ENCODE results near the gene GRAMD2A. TPM values are rescaled to one million over a fixed set of nuclear protein-coding genes. Genes with fewer than 3 reads are reported as not detected.

The GRAMD2A gene
- total and polyA plus RNA-seq, 8 donors: 0.19 to 0.28 TPM; not detected in 6

DNA sequence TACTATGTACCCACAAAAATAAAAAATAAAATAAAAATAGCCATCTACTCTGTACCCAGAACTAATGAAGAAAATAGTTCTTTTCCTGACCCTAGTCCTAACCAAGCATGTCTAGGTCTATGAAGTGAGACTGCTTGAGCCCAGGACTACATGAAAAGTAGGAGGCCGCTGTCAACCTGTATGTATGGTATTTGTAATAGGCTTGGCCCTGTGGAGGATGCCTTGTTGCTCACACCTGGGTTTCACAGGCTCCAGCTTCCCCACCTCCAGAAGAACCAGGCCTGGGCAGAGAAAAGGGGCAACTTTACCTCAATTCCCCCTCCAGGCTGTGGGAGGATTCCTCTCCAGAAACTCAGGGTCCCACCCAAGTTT is 40.3 kb upstream of the GRAMD2A start:
- H3K4me3 ChIP-seq: no peak overlapping the region
- intact Hi-C loops (cut with DNase I): no loop called here
- TF ChIP-seq, protein P1, sequence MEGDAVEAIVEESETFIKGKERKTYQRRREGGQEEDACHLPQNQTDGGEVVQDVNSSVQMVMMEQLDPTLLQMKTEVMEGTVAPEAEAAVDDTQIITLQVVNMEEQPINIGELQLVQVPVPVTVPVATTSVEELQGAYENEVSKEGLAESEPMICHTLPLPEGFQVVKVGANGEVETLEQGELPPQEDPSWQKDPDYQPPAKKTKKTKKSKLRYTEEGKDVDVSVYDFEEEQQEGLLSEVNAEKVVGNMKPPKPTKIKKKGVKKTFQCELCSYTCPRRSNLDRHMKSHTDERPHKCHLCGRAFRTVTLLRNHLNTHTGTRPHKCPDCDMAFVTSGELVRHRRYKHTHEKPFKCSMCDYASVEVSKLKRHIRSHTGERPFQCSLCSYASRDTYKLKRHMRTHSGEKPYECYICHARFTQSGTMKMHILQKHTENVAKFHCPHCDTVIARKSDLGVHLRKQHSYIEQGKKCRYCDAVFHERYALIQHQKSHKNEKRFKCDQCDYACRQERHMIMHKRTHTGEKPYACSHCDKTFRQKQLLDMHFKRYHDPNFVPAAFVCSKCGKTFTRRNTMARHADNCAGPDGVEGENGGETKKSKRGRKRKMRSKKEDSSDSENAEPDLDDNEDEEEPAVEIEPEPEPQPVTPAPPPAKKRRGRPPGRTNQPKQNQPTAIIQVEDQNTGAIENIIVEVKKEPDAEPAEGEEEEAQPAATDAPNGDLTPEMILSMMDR (IDR thresholded peaks at IDR 0.05): no peak
- no peaks in the 10 kb centered on the region for H3K9me3 ChIP-seq
- no peak for FAIRE-seq
- peaks cover under 1 to 2% (median 1%) of the 10 kb centered on the region in 3 donors for H3K4me1 ChIP-seq
- no peaks in the 10 kb centered on the region for H3K27me3 ChIP-seq
- H3K36me3 ChIP-seq: peaks cover 0 to 23% (median 0%) of the 10 kb centered on the region in 3 donors
- 96% methylated on average over 1 of the region's 1 CpG for WGBS, 2 donors
- no peak for ATAC-seq
- peak overlapping the region in 1 of 4 donors; percentile 28 for H3K27ac ChIP-seq
- DNase-seq: no peak

DNA sequence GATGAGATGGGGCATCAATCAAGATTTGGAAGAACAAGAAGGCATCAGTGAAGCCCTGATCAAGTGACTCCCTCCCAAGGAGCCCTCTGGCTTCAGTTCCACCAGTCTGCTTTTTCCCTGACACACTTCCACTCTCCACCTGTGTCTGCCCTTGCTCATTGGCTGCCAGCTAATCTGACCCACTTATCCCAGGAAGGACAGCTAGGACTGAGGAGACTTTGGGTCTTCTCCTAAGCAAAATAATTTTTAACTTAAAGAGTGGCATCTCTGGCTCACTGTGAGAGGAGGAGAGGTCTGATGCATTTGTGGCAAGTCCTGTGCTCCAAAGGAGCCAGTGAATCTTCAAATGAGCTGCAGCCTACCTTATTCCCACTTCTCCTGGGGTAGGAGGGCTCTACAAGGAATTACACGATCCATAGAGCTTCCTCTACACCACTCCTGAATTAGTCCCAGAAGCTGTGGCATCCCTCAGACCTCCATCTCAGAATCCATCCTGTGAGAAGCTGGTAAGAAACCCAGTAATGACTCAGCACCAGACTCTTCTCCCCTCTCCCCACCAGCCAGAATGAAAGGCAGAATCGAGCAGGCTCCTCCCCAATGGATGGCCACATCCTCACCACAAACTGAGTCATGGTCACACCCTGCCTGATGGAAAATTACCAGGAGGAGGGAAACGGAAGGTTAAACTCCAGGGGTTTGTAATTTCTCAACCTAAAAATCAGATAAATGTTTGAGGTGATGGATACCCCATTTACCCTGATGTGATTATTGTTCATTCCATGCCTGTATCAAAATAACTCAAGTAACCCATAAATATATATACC is 39.7 kb upstream of the GRAMD2A start:
- Histone ChIP-seq H3K4me1 (peaks cover 6 to 7% (median 7%) of the 10 kb centered on the region in 3 donors), H3K27ac (peak overlapping the region in 1 of 4 donors; percentile 28), H3K36me3 (peaks cover 0 to 17% (median 0%) of the 10 kb centered on the region in 3 donors), H3K27me3 (no peaks in the 10 kb centered on the region), H3K4me3 (no peak overlapping the region), H3K9me3 (no peaks in the 10 kb centered on the region)
- TF ChIP-seq, protein P1 (IDR thresholded peaks at IDR 0.05): no peak
- WGBS, 2 donors: 61 to 67% methylated on average over 3 of the region's 3 CpGs
- ATAC-seq (peak in 3 of 4 donors; percentile 71 to 88 (median 81)), DNase-seq (peak in 1 of 6 donors; percentile 39), FAIRE-seq (no peak)
- intact Hi-C loops (cut with DNase I): no loop called here

DNA sequence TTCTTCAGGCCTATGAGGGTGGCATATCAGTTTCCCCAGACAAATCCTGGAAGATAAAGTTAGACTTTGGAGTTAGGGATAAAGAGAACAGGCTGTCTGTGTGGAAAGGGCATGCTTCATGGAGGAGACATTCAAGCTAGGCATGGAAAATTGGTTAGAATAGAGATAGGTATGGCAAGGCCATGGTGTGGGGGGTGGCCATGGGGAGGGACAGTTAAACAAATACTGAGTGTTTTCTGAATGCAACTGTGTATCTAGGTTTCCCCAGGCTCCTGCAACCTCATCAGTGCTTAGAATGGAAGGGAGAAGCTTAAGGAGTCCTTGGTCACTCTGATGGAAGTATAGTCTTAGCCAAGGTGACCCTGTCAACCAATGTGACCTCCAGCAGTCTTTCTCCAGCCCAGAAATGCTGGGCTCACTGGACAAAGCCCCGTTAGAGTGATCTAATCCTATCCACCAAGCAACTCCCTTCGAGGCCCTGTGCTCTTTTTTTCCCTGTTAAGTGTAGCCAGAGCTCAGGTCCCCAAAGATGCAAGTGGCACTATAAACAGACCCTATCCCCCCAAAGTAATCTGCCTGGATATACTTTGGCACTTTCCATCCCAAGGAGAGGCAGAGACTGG is 38.9 kb upstream of the GRAMD2A start:
- DNase-seq: no peak
- Histone ChIP-seq H3K4me3 (no peak overlapping the region), H3K27ac (no peak overlapping the region), H3K27me3 (no peaks in the 10 kb centered on the region), H3K9me3 (no peaks in the 10 kb centered on the region), H3K36me3 (peaks cover 0 to 10% (median 0%) of the 10 kb centered on the region in 3 donors), H3K4me1 (peaks cover 7 to 8% (median 7%) of the 10 kb centered on the region in 3 donors)
- intact Hi-C loops (cut with DNase I): no loop called here
- WGBS, 2 donors: 70 to 77% methylated on average over 2 of the region's 2 CpGs
- no peak for ATAC-seq
- no peak for FAIRE-seq
- TF ChIP-seq, protein P1 (IDR thresholded peaks at IDR 0.05): no peak

DNA sequence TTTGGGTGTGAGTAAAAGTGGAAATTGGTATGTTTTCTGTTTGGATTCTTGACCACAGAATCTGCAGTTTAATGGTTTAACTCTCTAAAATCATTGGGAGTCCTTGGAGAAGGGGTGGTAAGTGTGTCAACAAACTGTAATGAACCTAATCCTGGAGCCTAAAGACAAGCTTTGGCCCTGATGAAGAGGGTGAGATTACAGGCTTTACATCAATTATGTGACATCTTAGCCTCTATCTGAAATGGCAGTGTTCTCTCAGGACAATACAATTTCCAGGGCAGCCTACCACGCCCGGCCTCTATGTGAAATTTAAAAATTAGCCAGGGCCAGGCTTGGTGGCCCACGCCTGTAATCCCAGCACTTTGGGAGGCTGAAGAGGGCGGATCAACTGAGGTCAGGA is 37.7 kb upstream of the GRAMD2A start:
- no peaks in the 10 kb centered on the region for H3K9me3 ChIP-seq
- TF ChIP-seq, protein P1 (IDR thresholded peaks at IDR 0.05): no peak
- no peak overlapping the region for H3K4me3 ChIP-seq
- H3K36me3 ChIP-seq: no peaks in the 10 kb centered on the region
- WGBS, 2 donors: 84 to 89% methylated on average over 4 of the region's 4 CpGs
- ATAC-seq (no peak), FAIRE-seq (no peak), DNase-seq (no peak)
- no peaks in the 10 kb centered on the region for H3K27me3 ChIP-seq
- H3K4me1 ChIP-seq: peaks cover 7 to 8% (median 7%) of the 10 kb centered on the region in 3 donors
- intact Hi-C loops (cut with DNase I): no loop called here
- H3K27ac ChIP-seq: no peak overlapping the region
